HG02938 (cell line): ENCODE measurements around the gene KRT83.
"Not testable (repeated sequence)": the region's sequence is repeated elsewhere in the genome, so short reads cannot be mapped to it uniquely, and the experiment has no call there.

Experiments used
- ATAC-seq: cut with Tn5 transposase; IDR thresholded peaks from one replicate; pipeline ENCODE4 v1.9.1; 2021; ENCODE audit warnings: mild to moderate bottlenecking, moderate library complexity; ENCODE audit not compliant: unreplicated experiment

KRT83 gene

DNA sequence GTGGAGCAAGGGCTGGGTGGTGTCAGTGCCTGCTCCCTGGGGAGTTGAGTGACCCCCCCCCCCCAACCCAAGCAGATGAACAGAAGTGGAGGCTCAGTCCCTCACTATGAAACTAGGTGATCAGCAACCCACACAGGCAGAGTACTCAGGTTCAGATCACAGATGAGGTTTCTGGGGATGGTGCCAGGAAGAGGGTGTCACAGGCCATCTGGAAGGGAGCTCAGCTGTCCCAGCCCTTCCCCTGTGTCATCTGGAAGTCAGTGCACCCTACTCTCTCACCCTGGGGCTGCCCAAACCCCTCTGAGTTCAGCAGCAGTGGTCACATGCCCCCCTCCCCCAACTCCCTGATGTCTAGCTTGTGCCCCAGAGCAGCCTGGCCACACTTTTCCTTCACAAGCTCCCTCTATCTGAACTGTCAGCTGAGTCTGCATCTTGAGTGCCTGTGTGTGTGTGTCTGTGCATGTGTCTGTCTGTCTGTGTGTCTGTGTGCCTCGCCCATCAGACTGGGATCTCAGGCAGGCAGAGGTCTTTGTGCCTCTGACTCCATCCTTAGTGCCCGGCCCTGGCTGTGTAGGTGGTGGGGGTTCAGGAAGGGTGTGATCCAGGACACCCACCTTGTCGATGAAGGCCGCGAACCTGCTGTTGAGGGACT is 30.6 kb downstream of the KRT83 start:
- not testable (repeated sequence) for ATAC-seq

DNA sequence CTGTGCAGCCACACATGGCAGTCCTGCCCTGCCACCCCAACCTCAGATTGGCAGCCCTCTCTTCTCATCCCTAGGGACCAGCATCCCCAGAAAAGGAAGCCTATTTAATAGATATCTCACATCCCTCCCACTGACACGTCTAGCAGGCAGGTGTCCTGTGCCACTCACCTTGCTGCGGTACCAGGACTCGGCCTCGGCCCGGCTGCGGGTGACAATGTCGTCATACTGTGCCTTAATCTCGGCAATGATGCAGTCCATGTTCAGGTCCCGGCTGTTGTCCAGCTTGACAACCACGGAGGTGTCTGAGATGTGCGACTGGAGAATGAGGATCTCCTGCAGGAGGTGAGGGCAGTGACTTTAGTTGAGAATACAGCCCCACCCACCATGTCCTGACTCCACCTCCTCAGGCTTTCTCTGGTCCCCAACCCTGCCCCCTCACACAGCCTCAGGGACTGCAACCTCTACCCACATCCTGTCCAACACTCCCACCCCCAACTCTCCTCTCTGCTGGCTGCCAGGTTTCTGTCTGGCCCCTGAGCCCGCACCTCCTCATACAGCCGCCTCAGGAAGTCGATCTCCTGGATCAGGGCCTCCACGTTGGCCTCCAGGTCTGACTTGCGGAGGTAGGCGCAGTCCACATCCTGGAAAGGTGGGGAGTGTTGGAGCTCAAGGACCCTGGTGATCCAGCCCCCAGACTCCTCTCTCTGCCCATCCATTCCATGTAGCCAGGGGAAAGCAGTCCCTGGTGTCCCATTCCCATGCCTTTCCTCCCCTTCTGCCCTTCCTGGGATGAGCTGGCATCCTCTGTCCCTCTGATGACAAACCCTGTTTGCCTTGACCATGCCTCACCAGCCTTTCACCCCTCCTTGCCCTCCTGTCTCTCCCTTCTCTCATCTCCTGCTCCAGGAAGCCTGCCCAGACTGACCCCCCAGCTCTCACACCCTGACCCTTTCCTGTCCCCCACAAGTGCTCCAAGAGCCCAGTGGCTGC is 33.1 kb downstream of the KRT83 start:
- ATAC-seq = peak; percentile 81

DNA sequence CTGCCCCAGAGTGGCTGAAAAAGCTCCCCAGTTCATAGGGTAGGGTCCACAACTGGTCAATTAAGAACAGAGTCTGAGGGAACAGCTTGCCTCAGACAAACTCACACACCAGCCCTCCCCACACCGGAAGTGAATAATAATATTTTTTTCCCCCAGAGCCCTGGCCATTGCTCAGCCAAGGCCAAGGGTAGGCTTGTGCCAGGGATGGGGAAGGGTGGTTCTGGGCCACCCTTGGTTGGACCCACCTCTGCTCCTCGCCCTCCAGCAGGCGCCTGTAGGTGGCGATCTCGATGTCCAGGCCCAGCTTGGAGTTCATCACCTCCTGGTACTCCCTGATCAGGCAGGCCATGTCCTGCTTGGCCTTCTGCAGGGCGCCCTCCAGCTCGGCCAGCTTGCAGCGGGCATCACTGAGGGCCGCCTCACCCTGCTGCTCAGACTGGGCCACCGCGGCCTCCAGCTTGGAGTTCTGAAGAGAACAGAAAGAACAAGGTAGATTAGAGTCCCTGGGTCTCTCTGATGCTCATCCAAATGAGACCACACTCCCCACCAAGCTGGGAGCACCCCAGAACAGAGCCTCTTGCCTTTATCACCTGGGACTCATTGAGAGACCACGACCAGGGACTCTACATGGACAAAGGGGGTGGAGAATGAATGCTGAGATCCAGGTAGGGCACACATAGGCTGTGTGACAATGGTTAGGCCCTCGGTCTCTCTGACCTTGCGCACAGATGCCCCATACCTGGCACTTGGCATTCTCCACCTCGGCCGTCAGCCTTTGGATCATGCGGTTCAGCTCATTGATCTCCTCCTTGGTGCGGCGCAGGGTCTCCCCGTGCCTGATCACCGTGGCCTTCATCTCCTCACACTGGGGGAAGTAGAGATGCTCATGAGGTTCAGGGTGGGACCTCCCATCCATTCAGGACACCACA is 34.1 kb downstream of the KRT83 start:
- not testable (repeated sequence) for ATAC-seq

DNA sequence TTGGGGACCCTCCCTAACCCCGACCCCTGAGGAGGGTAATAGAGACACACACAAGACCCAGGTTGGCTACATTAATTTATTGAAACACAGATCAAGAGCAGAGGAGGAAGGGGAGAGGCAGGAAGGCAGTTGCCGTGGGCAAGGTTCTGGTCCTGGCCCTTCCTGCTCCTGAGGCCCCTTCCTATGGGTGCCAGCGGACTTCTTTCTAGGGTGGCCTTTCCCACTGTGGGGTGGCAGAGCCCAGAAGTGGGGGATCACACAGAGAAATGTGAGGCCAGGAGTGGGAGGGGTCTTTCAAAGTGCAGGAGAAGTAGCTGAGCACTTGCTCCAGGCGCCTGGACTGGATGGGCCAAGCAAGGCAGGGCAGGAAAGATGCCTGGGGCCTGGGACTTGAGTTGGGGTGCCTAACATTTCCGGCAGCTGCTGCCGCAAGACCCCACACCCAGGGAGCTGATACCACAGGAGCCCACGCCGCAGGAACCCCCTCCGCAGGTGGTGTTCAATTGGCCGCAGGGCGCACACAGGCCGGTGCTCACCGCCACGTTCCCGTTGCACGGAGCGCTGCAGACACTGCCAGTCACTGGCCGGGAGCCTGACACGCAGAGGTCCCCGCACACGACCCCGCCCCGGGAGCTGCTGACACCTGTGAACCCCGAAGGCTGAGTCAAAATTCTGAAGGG is 35.2 kb downstream of the KRT83 start:
- ATAC-seq = no peak

DNA sequence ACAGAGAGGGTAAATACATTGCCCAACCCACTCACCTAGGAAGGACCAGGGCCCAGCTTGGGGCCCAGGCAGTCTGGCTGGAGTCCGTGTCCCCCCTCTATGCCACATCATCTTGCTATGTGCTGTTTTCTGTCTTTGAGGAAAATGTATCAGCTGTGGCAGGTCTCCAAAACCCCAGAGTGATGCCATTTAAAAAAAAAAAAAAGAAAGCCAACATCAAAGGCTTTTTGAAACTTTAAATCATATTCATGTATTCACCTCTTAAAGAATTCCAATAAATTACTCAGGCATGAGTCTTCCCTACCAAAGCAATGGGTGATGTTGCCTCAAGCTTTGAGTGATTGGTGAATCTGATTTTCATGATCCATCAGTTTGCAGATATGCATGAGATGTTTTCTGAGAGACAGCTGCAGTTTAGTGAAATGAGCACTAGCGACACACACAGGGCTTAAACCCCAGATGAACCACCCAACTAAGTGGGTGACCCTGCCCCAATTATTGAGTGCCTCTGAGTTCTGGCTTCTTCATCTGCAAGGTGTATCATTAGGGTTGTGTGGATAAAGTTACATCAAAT is 35.9 kb downstream of the KRT83 start:
- ATAC-seq = no peak

DNA sequence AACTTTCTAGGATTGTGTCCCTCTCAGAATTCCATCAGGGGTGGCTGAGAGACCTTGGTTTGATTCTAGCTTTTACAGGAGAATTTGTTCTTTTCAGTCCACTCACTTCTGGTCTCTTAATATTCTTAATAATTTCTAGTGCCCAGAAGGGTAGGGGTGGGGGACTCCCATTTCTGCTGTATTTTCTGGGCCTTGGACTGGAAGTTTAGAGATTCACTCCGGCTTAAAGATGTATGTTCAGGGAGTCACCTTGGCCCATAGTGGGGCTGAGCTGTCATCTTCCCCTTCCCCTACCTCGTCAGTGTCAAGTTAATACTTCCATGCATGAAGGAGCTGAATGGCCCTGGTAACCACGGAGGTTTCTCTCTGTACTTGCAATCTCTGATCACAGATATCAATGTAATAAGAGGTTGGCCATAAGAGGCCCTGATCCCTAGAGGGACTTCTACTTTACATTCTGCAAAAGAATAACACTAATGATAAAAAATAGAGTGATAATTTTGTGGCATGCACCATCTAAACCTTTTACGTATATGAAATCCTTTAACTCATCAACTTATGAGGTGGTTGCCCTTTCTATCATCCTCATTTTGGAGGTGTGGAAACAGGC is 36.5 kb downstream of the KRT83 start:
- ATAC-seq = no peak

GRCh38 chr12:52280796-52281560 is 40.2 kb downstream of the KRT83 start:
- no peak for ATAC-seq

- no peak for ATAC-seq
Measured at GRCh38 chr12:52280319-52280795, 40.8 kb downstream of the KRT83 start.

GRCh38 chr12:52279422-52280318 is 41.5 kb downstream of the KRT83 start:
- no peak for ATAC-seq

DNA sequence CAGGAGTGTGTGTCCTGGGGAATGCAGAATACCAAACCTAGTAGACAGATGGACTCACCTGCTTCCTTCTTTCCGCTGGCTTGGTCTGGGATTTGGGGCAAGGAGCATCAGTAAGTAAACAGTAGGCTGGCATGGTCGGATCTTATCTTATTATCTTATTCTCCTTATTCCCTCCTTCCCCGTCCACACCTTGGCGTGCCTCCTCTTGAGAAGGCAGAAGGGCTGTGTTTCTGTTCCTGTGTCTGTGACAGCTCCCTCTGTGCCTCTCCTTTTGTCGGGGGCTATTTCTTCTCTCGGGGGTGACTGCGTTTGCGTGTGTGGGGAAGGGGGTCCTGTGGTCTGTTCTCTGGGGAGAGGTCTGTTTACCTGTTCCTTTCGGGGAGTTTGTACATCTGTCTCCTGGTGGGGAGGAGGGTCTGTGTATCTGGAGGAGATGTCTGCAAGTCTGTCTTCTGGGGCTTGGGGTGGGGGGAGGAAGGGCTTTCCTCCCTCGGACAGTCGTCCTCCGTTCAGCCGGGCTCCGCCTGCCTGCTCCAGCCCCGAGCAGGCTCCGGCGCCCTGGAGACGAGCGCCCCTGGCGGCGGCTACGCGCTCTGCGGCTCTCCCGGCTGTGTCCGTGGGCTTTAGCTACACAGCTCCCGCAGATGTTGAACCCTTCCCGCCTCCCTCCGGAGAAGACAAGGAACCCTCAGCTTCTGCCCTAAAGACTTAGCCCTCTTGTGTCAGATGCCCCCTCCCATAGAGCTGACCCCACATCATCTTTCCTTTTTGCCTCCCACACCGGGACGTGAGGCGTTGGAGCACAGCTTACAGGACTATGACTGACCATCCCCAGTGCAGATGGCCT is 42.4 kb downstream of the KRT83 start:
- no peak for ATAC-seq

DNA sequence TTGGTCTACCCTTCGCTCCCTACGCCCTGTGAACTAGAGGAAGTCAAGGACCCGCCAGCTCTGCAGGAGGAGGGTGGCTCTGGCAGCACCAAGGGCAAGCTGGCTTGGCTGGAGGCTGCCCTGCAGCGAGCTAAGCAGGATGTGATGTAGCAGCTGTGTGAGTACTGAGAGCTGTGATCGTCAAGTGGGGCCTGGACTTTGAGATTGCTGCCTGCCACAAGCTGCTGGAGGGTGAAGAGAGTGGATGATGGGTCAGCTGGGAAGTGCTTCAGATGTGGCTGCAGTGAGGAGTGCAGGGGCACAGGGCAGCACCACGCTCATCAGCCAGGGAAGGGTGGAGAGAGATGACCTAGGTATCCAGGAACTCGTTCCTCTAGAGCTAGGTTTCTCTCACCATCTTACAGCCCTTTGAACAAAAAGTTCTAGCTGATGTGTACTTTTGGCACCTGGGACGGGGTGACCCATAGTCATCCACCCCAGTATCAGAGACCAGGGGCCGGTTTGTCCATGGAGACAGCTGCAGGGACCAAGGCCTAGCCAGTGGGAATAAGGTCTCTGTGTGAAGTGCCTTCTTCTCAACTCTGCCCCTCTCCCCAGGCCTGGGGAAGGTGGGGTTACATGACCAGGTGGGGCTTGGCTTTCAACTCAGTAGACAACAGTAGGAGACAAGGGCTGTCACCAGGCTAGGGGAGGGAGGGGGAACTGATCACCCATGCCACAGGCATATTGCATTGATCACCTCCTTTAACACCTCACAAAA is 43.5 kb downstream of the KRT83 start:
- no peak for ATAC-seq

GRCh38 chr12:52275686-52276085 is 45.5 kb downstream of the KRT83 start:
- no peak for ATAC-seq

- no peak for ATAC-seq
Measured at GRCh38 chr12:52274521-52275120, 46.6 kb downstream of the KRT83 start, which contains the start of gene KRT86. KRT86 (plus strand) TSS chr12:52274645; CDS start chr12:52301917, 27,272 bp downstream.

DNA sequence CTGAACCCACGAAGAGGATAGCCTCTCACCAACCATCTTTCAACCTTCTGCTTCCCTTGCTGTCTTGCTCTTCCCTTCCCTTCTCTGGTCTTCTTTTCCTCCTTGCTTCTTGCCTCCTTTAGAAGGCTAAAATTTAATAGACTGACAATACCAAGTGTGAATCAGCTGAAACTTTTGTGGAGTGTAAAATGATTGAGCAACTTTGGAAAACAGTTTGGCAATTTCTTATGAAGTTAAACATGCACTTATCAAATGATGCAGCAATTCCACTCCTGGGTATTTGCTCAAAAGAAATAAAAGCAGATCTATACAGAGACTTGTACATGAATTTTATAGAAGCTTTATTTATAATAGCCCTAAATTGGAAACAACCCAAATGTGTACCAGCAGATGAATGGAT is 50.0 kb downstream of the KRT83 start:
- ATAC-seq = no peak

DNA sequence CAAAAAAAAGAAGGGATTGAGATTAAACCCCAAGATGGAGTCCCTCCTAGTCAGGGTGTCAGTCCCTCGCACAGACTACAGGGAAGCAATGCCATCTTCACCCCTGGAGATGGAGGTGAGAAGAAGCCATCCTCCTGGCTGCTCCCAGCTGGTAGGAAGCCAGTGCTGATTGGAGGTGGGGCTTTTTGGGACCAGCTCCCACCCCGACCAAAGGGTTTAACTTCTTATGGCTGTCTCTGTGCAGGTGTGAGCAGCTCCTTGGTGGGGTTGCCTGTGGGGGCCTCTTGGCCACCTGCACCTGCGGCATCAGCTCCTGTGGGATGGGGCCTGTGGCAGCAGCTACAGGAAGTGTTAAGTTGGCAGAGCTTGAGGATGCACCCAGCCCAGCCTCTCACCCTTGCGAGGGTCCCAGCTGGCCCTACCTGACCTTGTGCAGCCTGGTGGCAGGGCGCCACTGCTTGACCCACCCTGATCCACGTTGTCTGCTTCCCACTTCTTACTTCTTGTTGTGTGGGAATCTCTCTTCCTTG is 50.6 kb downstream of the KRT83 start:
- ATAC-seq = no peak
